B cell (primary cell): Measurements from ENCODE around the gene RARB. TPM values are rescaled to one million over a fixed set of nuclear protein-coding genes. Genes with fewer than 3 reads are reported as not detected.

Experiments
- ATAC-seq: fragments of 200-7000 bp; cut with Tn5 transposase; one replicate; pipeline ENCODE4 v1.10.0; 2021; ENCODE audit warnings: low read depth, mild to moderate bottlenecking, moderate number of reproducible peaks, moderate library complexity
- CTCF ChIA-PET: fragments of 350-600 bp; sonication (Branson Sonifier 250); formaldehyde crosslinking; loops from one replicate; lab custom pipeline; 2021; ENCODE audit warnings: antibody characterized with exemption, inconsistent platforms; lab: Charles Lee
- POLR2A ChIA-PET: fragments of 350-600 bp; sonication (Branson Sonifier 250); formaldehyde crosslinking; loops from one replicate; lab custom pipeline; 2021; ENCODE audit warnings: antibody characterized with exemption; lab: Charles Lee
- DNase-seq: peaks from one replicate; pipeline ENCODE4 v3.0.0; 2013
- H2AFZ ChIP-seq: 2 replicates; pipeline ENCODE4 v1.6.1; 2012; ENCODE audit warnings: mild to moderate bottlenecking, low read depth, low read length; ENCODE audit not compliant: insufficient read depth, poor library complexity, severe bottlenecking
- H3K27ac ChIP-seq, 2 donors: 1 replicate in 1 of 2; 2 replicates in 1 of 2; pipeline ENCODE4 v1.5.1; 2012 to 2013; ENCODE audit warnings: low read length in 2 of 2, mild to moderate bottlenecking in 2 of 2, moderate library complexity in 1 of 2
- H3K27me3 ChIP-seq, 4 experiments: fragments of 200-600 bp in 1 of 4; sonication (generic) in 1 of 4; replicated peaks in 1 of 4; 1 replicate in 2 of 4; 2 replicates in 2 of 4; pipeline versions ENCODE4 v1.6.1 to v1.7.0; 2013 to 2016; ENCODE audit warnings: low read length in 3 of 4, mild to moderate bottlenecking in 2 of 4, mixed read lengths in 1 of 4, moderate library complexity in 1 of 4; ENCODE audit not compliant: insufficient read depth in 4 of 4, control insufficient read depth in 3 of 4; ENCODE audit errors: control extremely low read depth in 1 of 4
- H3K36me3 ChIP-seq, 2 experiments: replicated peaks in 1 of 2; 1 replicate in 1 of 2; 2 replicates in 1 of 2; pipeline versions ENCODE4 v1.6.1 to v1.7.1; 2013; ENCODE audit warnings: low read length in 1 of 2; ENCODE audit not compliant: insufficient read depth in 2 of 2, control insufficient read depth in 1 of 2; ENCODE audit errors: control extremely low read depth in 1 of 2, extremely low read depth in 1 of 2
- H3K4me1 ChIP-seq, 2 donors: fragments of 200-600 bp in 1 of 2; sonication (generic) in 1 of 2; 1 replicate in 1 of 2; 2 replicates in 1 of 2; pipeline versions ENCODE4 v1.5.1 to v1.6.1; 2013 to 2017; ENCODE audit warnings: low read length in 2 of 2; ENCODE audit not compliant: control insufficient read depth in 2 of 2, insufficient read depth in 2 of 2
- H3K4me2 ChIP-seq: replicated peaks from 2 replicates; pipeline ENCODE3; 2012; ENCODE audit warnings: mild to moderate bottlenecking, low read depth, low read length; ENCODE audit not compliant: poor library complexity, severe bottlenecking
- H3K4me3 ChIP-seq, 5 experiments: fragments of 200-600 bp in 1 of 5; sonication (generic) in 1 of 5; 1 replicate in 3 of 5; 2 replicates in 2 of 5; pipeline versions ENCODE4 v1.5.1 to v1.7.0; 2011 to 2016; ENCODE audit warnings: low read length in 4 of 5, mild to moderate bottlenecking in 4 of 5, low read depth in 2 of 5, control low read depth in 1 of 5, moderate library complexity in 1 of 5; ENCODE audit not compliant: insufficient read depth in 1 of 5; ENCODE audit errors: control extremely low read depth in 1 of 5, extremely low read depth in 1 of 5
- H3K79me2 ChIP-seq: fragments of 200-600 bp; sonication (generic); one replicate; pipeline ENCODE4 v1.6.0; 2016; ENCODE audit warnings: low read length; ENCODE audit not compliant: control insufficient read depth, insufficient read depth
- H3K9ac ChIP-seq: fragments of 200-600 bp; sonication (generic); 2 replicates; pipeline ENCODE4 v1.6.1; 2017; ENCODE audit warnings: mild to moderate bottlenecking, low read length, moderate library complexity
- H3K9me3 ChIP-seq, 3 donors: one replicate each; pipeline versions ENCODE4 v1.6.1 to v1.7.1; 2013; ENCODE audit warnings: low read length in 2 of 3; ENCODE audit not compliant: control insufficient read depth in 2 of 3, insufficient read depth in 1 of 3; ENCODE audit errors: control extremely low read depth in 1 of 3
- H4K20me1 ChIP-seq: 2 replicates; pipeline ENCODE4 v1.6.0; 2012; ENCODE audit warnings: mild to moderate bottlenecking, low read length; ENCODE audit not compliant: insufficient read depth, control insufficient read depth, poor library complexity, severe bottlenecking
- H3K27ac Mint-ChIP-seq: one replicate; pipeline ENCODE4 v1.8.0; 2021; ENCODE audit warnings: mixed read lengths
- H3K27me3 Mint-ChIP-seq: one replicate; pipeline ENCODE4 v1.8.0; 2021; ENCODE audit warnings: mixed read lengths
- H3K4me1 Mint-ChIP-seq: one replicate; pipeline ENCODE4 v1.8.0; 2021; ENCODE audit warnings: mixed read lengths
- H3K4me3 Mint-ChIP-seq: one replicate; pipeline ENCODE4 v1.8.0; 2021; ENCODE audit warnings: mixed read lengths
- H3K9me3 Mint-ChIP-seq: one replicate; pipeline ENCODE4 v1.8.0; 2022; ENCODE audit warnings: mixed read lengths; ENCODE audit not compliant: insufficient read depth
- CTCF ChIP-seq: fragments of 200-600 bp; IDR thresholded peaks from one replicate; pipeline ENCODE4 v1.8.0; 2022; ENCODE audit warnings: antibody characterized with exemption, mild to moderate bottlenecking
- EZH2 ChIP-seq: IDR thresholded peaks from 2 replicates; pipeline ENCODE4 v1.6.1; 2012; ENCODE audit warnings: borderline replicate concordance, low read depth, mild to moderate bottlenecking, moderate library complexity, low read length; ENCODE audit not compliant: insufficient read depth, poor library complexity, severe bottlenecking
- WGBS: methylation state at CpG from one replicate; pipeline ENCODE4 v1.1.5; 2013; ENCODE audit warnings: missing lambda C conversion rate; ENCODE audit not compliant: insufficient coverage; 5-methylcytosine and 5-hydroxymethylcytosine counted together
- intact Hi-C: fragments of 100-400 bp; cut with micrococcal nuclease; formaldehyde crosslinking; loops from one replicate; pipeline ENCODE4 v1.10.0; 2022
- polyA plus RNA-seq: library from polyadenylated mRNA; depleted of rRNA; stranded (reverse); fragments of >200 nt; gene quantifications from 2 replicates; pipeline ENCODE4 v1.2.3, GENCODE V29; 2012
- total RNA-seq, 2 donors: library from RNA; stranded (reverse); fragments of 120-200 nt in 1 of 2; gene quantifications; 1 replicate in 1 of 2; 2 replicates in 1 of 2; pipeline versions ENCODE4 v1.2.3 to v1.2.4, GENCODE V29; 2013 to 2022

RARB gene
- total and polyA plus RNA-seq, 2 donors (not counting 1 experiment from before 2014, with no cell fraction given), result not detected

- Histone ChIP-seq H3K9ac (no peak overlapping the region), H3K4me1 (no peaks in the 10 kb centered on the region), H3K27ac (no peak overlapping the region), H2AFZ (no peak overlapping the region), H3K4me3 (no peak overlapping the region), H3K4me2 (no peak overlapping the region), H4K20me1 (no peaks in the 10 kb centered on the region), H3K79me2 (no peaks in the 10 kb centered on the region), H3K27me3 (peaks cover 0 to 14% (median 7%) of the 10 kb centered on the region in 4 experiments), H3K9me3 (no peaks in the 10 kb centered on the region), H3K36me3 (no peaks in the 10 kb centered on the region)
- WGBS, result 100% methylated on average over 2 of the region's 4 CpGs
- Mint-ChIP-seq H3K4me1 (peaks cover 3% of the 10 kb centered on the region), H3K9me3 (no peaks in the 10 kb centered on the region), H3K27me3 (peaks cover 29% of the 10 kb centered on the region), H3K4me3 (no peak overlapping the region), H3K27ac (no peak overlapping the region)
- ChIA-PET CTCF (interaction anchor here (1.0 kb wide), 1 partner anchor 11 kb away, joined by 3 read pairs; no protein-coding TSS in a partner anchor), POLR2A (no interaction called here)
- DNase-seq (no peak), ATAC-seq (no peak)
- no peak for TF ChIP-seq EZH2
- TF ChIP-seq CTCF, result no peak
- intact Hi-C loops, result no loop called here
These were observed 4.2 kb downstream of the RARB start for GRCh38 chr3:25432176-25432720.

GRCh38 chr3:25433106-25433505 lies 5.0 kb downstream of the RARB start:
- ChIA-PET POLR2A (no interaction called here), CTCF (interaction anchor here (1.0 kb wide), 1 partner anchor 10 kb away, joined by 3 read pairs; no protein-coding TSS in a partner anchor)
- peaks cover 22% of the 10 kb centered on the region for H3K27me3 Mint-ChIP-seq
- peaks cover 1% of the 10 kb centered on the region for H3K4me1 Mint-ChIP-seq
- Histone ChIP-seq H3K9me3 (no peaks in the 10 kb centered on the region), H2AFZ (no peak overlapping the region), H3K4me3 (no peak overlapping the region), H4K20me1 (no peaks in the 10 kb centered on the region), H3K9ac (no peak overlapping the region), H3K36me3 (no peaks in the 10 kb centered on the region), H3K79me2 (no peaks in the 10 kb centered on the region), H3K27ac (no peak overlapping the region), H3K27me3 (peaks cover 0 to 11% (median 3%) of the 10 kb centered on the region in 4 experiments), H3K4me2 (no peak overlapping the region), H3K4me1 (no peaks in the 10 kb centered on the region)
- TF ChIP-seq EZH2 (no peak), CTCF (no peak)
- no CpG with 5 or more reads among the region's 2 CpGs for whole genome bisulfite sequencing
- no peak overlapping the region for H3K27ac Mint-ChIP-seq
- intact Hi-C loops, result no loop called here
- DNase-seq (no peak), ATAC-seq (no peak)
- H3K4me3 Mint-ChIP-seq, result no peak overlapping the region
- H3K9me3 Mint-ChIP-seq, result no peaks in the 10 kb centered on the region
